CD4-positive, CD25-positive, alpha-beta regulatory T cell (primary cell): ENCODE results near the gene NUDT9. TPM values are rescaled to one million over a fixed set of nuclear protein-coding genes. Genes with fewer than 3 reads are reported as not detected.
A peak's percentile ranks its signal among the peaks of the same experiment; 100 is the strongest.
"Not testable (repeated sequence)": the region's sequence is repeated elsewhere in the genome, so short reads cannot be mapped to it uniquely, and the experiment has no call there.

Experiments used
- ATAC-seq, 2 donors: fragments of 150-1000 bp; cut with Tn5 transposase; one replicate each; pipeline ENCODE4 v1.10.0; 2021; ENCODE audit warnings: low read depth in 2 of 2, moderate number of reproducible peaks in 2 of 2, moderate library complexity in 1 of 2
- DNase-seq, 3 donors: peaks; one replicate each; pipeline versions ENCODE4 v3.0.0 to v3.0.0-alpha.2; 2012 to 2022; ENCODE audit warnings: mixed read lengths in 1 of 3
- H3K27ac ChIP-seq: one replicate; pipeline ENCODE4 v1.7.0; 2013; ENCODE audit warnings: mild to moderate bottlenecking, low read length; ENCODE audit not compliant: insufficient read depth, poor library complexity, severe bottlenecking
- H3K27me3 ChIP-seq: one replicate; pipeline ENCODE4 v1.7.0; 2013; ENCODE audit warnings: low read length; ENCODE audit not compliant: control insufficient read depth, insufficient read depth
- H3K36me3 ChIP-seq: one replicate; pipeline ENCODE4 v1.7.0; 2013; ENCODE audit warnings: mild to moderate bottlenecking, low read length, moderate library complexity; ENCODE audit not compliant: control insufficient read depth, insufficient read depth
- H3K4me1 ChIP-seq: 2 replicates; pipeline ENCODE4 v1.7.0; 2013; ENCODE audit warnings: mild to moderate bottlenecking, low read length; ENCODE audit not compliant: insufficient read depth, control insufficient read depth, poor library complexity, severe bottlenecking
- H3K4me3 ChIP-seq: one replicate; pipeline ENCODE4 v1.7.0; 2013; ENCODE audit warnings: low read depth, mild to moderate bottlenecking, low read length, moderate library complexity
- H3K9me3 ChIP-seq, 2 experiments: 1 replicate in 1 of 2; 2 replicates in 1 of 2; pipeline ENCODE4 v1.7.0; 2013; ENCODE audit warnings: low read length in 2 of 2, mild to moderate bottlenecking in 1 of 2, moderate library complexity in 1 of 2; ENCODE audit not compliant: control insufficient read depth in 2 of 2
- H3K27ac Mint-ChIP-seq, 3 donors: one replicate each; pipeline ENCODE4 v1.8.0; 2020 to 2022; ENCODE audit warnings: mild to moderate bottlenecking in 3 of 3, mixed read lengths in 3 of 3, moderate library complexity in 2 of 3
- H3K27me3 Mint-ChIP-seq: one replicate; pipeline ENCODE4 v1.8.0; 2022; ENCODE audit warnings: mild to moderate bottlenecking, mixed read lengths
- H3K36me3 Mint-ChIP-seq: one replicate; pipeline ENCODE4 v1.8.0; 2020; ENCODE audit warnings: mixed read lengths
- H3K4me1 Mint-ChIP-seq, 4 donors: one replicate each; pipeline ENCODE4 v1.8.0; 2020 to 2022; ENCODE audit warnings: mixed read lengths in 4 of 4, mild to moderate bottlenecking in 1 of 4
- H3K4me3 Mint-ChIP-seq, 4 donors: one replicate each; pipeline ENCODE4 v1.8.0; 2020 to 2022; ENCODE audit warnings: mild to moderate bottlenecking in 4 of 4, mixed read lengths in 4 of 4, moderate library complexity in 3 of 4
- H3K9me3 Mint-ChIP-seq, 7 donors: one replicate each; pipeline ENCODE4 v1.8.0; 2020 to 2022; ENCODE audit warnings: mixed read lengths in 7 of 7, mild to moderate bottlenecking in 3 of 7, moderate library complexity in 2 of 7
- polyA plus RNA-seq, 4 donors: library from polyadenylated mRNA; unstranded; fragments of 300-500 nt; fragmentation: Illumina TruSeq; gene quantifications; one replicate each; pipeline ENCODE4 v1.2.3, GENCODE V29; 2021
- total RNA-seq: library from RNA; stranded (reverse); gene quantifications from one replicate; pipeline ENCODE4 v1.2.3, GENCODE V29; 2022

NUDT9 gene
- total and polyA plus RNA-seq, 5 donors from 2014 or later = 12.5 to 23.1 (median 19.8) TPM

- Mint-ChIP-seq H3K27ac (peak overlapping the region; percentile 72 to 97 (median 80)), H3K4me3 (peak overlapping the region; percentile 88 to 99 (median 98)), H3K27me3 (no peaks in the 10 kb centered on the region), H3K36me3 (no peaks in the 10 kb centered on the region), H3K9me3 (no peaks in the 10 kb centered on the region), H3K4me1 (peaks cover 9 to 56% (median 37%) of the 10 kb centered on the region in 4 donors)
- Histone ChIP-seq H3K9me3 (no peaks in the 10 kb centered on the region), H3K4me3 (peak overlapping the region; percentile 98), H3K27ac (peak overlapping the region; percentile 84), H3K4me1 (peaks cover 28% of the 10 kb centered on the region), H3K36me3 (no peaks in the 10 kb centered on the region), H3K27me3 (no peaks in the 10 kb centered on the region)
- ATAC-seq (no peak), DNase-seq (peak in 1 of 3 donors; percentile 26)
Measured at GRCh38 chr4:87423317-87424098, 1.1 kb downstream of the NUDT9 start.

DNA sequence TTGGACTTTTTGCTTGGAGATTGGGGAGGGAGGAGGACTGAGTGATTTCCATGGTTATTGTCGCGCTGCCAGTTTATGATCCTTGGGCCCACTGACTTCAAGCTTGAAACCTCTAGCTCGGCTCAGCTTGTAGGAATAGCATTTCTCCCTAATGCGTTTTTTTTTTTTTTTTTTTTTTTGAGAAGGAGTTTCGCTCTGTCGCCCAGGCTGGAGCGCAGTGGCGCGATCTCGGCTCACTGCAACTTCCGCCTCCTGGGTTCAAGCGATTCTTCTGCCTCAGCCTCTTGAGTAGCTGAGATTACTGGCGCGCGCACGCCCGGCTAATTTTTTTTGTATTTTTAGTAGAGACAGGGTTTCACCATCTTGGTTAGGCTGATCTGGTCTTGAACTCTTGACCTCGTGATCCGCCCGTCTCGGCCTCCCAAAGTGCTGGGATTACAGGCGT, 1.7 kb downstream of the NUDT9 start:
- Mint-ChIP-seq H3K4me1 (peaks cover 9 to 60% (median 39%) of the 10 kb centered on the region in 4 donors), H3K4me3 (peak overlapping the region; percentile 74 to 98 (median 92)), H3K27ac (peak overlapping the region; percentile 39 to 80 (median 72))
- not testable (repeated sequence) for H3K36me3 ChIP-seq, H3K27ac ChIP-seq, DNase-seq, H3K27me3 ChIP-seq, H3K27me3 Mint-ChIP-seq, ATAC-seq, H3K9me3 ChIP-seq, H3K9me3 Mint-ChIP-seq, H3K36me3 Mint-ChIP-seq
- H3K4me1 ChIP-seq = peaks cover 28% of the 10 kb centered on the region
- peak overlapping the region; percentile 98 for H3K4me3 ChIP-seq

- Histone ChIP-seq H3K27ac (no peak overlapping the region), H3K4me3 (no peak overlapping the region), H3K27me3 (no peaks in the 10 kb centered on the region), H3K9me3 (no peaks in the 10 kb centered on the region), H3K36me3 (no peaks in the 10 kb centered on the region), H3K4me1 (peaks cover 30% of the 10 kb centered on the region)
- Mint-ChIP-seq H3K4me1 (peaks cover 11 to 69% (median 48%) of the 10 kb centered on the region in 4 donors), H3K9me3 (no peaks in the 10 kb centered on the region), H3K36me3 (no peaks in the 10 kb centered on the region), H3K27me3 (no peaks in the 10 kb centered on the region), H3K4me3 (peak overlapping the region in 3 of 4 donors; percentile 16 to 38 (median 29)), H3K27ac (peak overlapping the region in 1 of 3 donors; percentile 11)
- no peak for DNase-seq
- ATAC-seq = no peak
Measured at GRCh38 chr4:87425711-87426110, 3.3 kb downstream of the NUDT9 start.

- H3K9me3 ChIP-seq = no peaks in the 10 kb centered on the region
- H3K36me3 Mint-ChIP-seq = no peaks in the 10 kb centered on the region
- H3K4me3 ChIP-seq = no peak overlapping the region
- H3K4me1 Mint-ChIP-seq = peaks cover 18 to 70% (median 48%) of the 10 kb centered on the region in 4 donors
- H3K27me3 ChIP-seq = no peaks in the 10 kb centered on the region
- no peak overlapping the region for H3K27ac ChIP-seq
- no peaks in the 10 kb centered on the region for H3K9me3 Mint-ChIP-seq
- no peaks in the 10 kb centered on the region for H3K27me3 Mint-ChIP-seq
- DNase-seq = no peak
- no peak overlapping the region for H3K4me3 Mint-ChIP-seq
- no peaks in the 10 kb centered on the region for H3K36me3 ChIP-seq
- no peak overlapping the region for H3K27ac Mint-ChIP-seq
- H3K4me1 ChIP-seq = peaks cover 26% of the 10 kb centered on the region
- no peak for ATAC-seq
Measured at GRCh38 chr4:87426865-87427517, 4.6 kb downstream of the NUDT9 start.

GRCh38 chr4:87427518-87427868, 5.1 kb downstream of the NUDT9 start:
- Mint-ChIP-seq H3K4me1 (peaks cover 18 to 71% (median 49%) of the 10 kb centered on the region in 4 donors), H3K36me3 (no peaks in the 10 kb centered on the region), H3K9me3 (no peaks in the 10 kb centered on the region), H3K27ac (no peak overlapping the region), H3K27me3 (no peaks in the 10 kb centered on the region), H3K4me3 (no peak overlapping the region)
- no peaks in the 10 kb centered on the region for H3K36me3 ChIP-seq
- ATAC-seq (no peak), DNase-seq (no peak)
- H3K9me3 ChIP-seq = no peaks in the 10 kb centered on the region
- no peaks in the 10 kb centered on the region for H3K27me3 ChIP-seq
- no peak overlapping the region for H3K27ac ChIP-seq
- peaks cover 25% of the 10 kb centered on the region for H3K4me1 ChIP-seq
- H3K4me3 ChIP-seq = no peak overlapping the region

DNA sequence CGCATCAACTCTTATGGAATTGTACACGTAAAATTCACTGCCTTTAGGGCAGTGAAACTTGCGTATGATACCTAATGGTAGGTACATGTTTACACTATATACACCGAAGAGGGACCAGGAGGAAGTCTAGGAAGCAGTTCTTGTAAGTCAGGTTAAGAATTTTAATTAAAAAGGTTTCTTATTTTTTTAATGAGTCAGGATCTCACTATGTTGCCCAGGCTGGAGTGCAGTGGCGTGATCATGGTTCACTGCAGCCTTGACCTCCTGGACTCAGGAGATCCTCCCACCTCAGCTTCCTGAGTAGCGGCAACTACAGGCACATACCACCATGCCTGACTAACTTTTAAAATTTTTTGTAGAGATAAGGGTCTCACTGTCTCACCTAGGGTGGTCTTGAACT, 6.6 kb downstream of the NUDT9 start:
- no peaks in the 10 kb centered on the region for H3K36me3 ChIP-seq
- H3K9me3 ChIP-seq = no peaks in the 10 kb centered on the region
- H3K27ac ChIP-seq = no peak overlapping the region
- ATAC-seq (no peak), DNase-seq (no peak)
- no peak overlapping the region for H3K4me3 Mint-ChIP-seq
- no peaks in the 10 kb centered on the region for H3K36me3 Mint-ChIP-seq
- peaks cover 15% of the 10 kb centered on the region for H3K4me1 ChIP-seq
- H3K27ac Mint-ChIP-seq = no peak overlapping the region
- no peaks in the 10 kb centered on the region for H3K27me3 Mint-ChIP-seq
- H3K4me1 Mint-ChIP-seq = peaks cover 19 to 69% (median 46%) of the 10 kb centered on the region in 4 donors
- H3K27me3 ChIP-seq = no peaks in the 10 kb centered on the region
- H3K9me3 Mint-ChIP-seq = no peaks in the 10 kb centered on the region
- H3K4me3 ChIP-seq = no peak overlapping the region

DNA sequence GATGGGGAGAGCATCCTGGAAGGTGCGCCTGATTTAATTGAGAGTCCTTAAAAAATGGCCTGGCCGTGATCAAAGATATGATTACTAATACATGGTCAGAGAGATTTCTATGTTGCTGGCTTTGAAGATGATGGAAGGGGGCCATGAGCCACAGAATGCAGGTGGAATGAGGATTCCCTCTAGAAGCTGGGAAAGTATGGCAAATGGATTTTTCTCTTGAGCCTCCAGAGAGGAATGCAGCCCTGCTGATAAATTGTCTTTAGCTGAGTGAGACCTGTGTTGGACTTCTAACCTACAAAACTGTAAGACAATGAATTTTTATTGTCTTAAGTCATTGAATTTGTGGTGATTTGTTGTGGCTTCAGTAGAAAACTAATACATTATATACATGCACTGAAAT, 7.7 kb downstream of the NUDT9 start:
- H3K36me3 Mint-ChIP-seq = no peaks in the 10 kb centered on the region
- peaks cover 6% of the 10 kb centered on the region for H3K4me1 ChIP-seq
- H3K27ac Mint-ChIP-seq = peak overlapping the region in 1 of 3 donors; percentile 3
- DNase-seq (no peak), ATAC-seq (no peak)
- peaks cover 16 to 61% (median 41%) of the 10 kb centered on the region in 4 donors for H3K4me1 Mint-ChIP-seq
- H3K4me3 Mint-ChIP-seq = no peak overlapping the region
- no peaks in the 10 kb centered on the region for H3K27me3 ChIP-seq
- H3K9me3 Mint-ChIP-seq = no peaks in the 10 kb centered on the region
- H3K36me3 ChIP-seq = no peaks in the 10 kb centered on the region
- no peak overlapping the region for H3K4me3 ChIP-seq
- no peaks in the 10 kb centered on the region for H3K27me3 Mint-ChIP-seq
- no peaks in the 10 kb centered on the region for H3K9me3 ChIP-seq
- no peak overlapping the region for H3K27ac ChIP-seq
